Measurements from ENCODE around the gene WAPL. TPM values are rescaled to one million over a fixed set of nuclear protein-coding genes. Genes with fewer than 3 reads are reported as not detected.

The WAPL gene
- total RNA-seq, 2 donors from 2014 or later = 24.1 to 38.9 TPM

DNA sequence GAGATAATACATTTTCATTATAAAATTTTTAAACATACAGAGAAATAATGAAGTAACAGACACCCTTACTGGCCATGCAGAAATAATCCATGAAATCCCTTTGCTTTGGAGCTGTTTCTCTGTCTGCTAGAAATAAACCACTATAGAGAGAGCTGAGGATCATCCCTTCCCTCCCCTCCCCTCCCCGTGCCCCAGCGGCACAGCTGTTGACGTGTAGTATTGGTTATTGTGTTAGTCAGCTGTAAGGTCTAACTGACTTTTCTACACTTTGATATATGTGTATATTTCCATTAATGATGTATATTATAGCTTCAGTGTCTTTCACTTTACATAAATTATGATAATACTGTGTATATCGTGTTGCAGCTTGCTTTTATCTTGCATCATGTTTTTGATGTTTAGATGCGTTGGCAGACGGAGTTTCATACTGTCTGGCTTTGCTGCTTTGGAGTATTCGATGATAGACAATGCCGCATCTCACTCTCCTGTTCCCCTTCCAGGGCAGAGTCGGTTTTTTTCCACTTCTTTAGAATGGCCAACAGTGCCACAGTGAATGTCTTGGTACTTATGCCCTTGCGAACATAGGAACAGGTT, 127.6 kb downstream of the WAPL start:
- no peaks in the 10 kb centered on the region for H3K27me3 ChIP-seq
- no peak for DNase-seq
- H3K27ac ChIP-seq = no peak overlapping the region
- H3K4me3 ChIP-seq = no peak overlapping the region
- no peaks in the 10 kb centered on the region for H3K9me3 ChIP-seq
- TF ChIP-seq, protein P1, sequence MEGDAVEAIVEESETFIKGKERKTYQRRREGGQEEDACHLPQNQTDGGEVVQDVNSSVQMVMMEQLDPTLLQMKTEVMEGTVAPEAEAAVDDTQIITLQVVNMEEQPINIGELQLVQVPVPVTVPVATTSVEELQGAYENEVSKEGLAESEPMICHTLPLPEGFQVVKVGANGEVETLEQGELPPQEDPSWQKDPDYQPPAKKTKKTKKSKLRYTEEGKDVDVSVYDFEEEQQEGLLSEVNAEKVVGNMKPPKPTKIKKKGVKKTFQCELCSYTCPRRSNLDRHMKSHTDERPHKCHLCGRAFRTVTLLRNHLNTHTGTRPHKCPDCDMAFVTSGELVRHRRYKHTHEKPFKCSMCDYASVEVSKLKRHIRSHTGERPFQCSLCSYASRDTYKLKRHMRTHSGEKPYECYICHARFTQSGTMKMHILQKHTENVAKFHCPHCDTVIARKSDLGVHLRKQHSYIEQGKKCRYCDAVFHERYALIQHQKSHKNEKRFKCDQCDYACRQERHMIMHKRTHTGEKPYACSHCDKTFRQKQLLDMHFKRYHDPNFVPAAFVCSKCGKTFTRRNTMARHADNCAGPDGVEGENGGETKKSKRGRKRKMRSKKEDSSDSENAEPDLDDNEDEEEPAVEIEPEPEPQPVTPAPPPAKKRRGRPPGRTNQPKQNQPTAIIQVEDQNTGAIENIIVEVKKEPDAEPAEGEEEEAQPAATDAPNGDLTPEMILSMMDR (IDR thresholded peaks at IDR 0.05) = no peak
- TF ChIP-seq POLR2A (IDR thresholded peaks at IDR 0.05) = no peak
- 60 to 66% methylated on average over 10 of the region's 10 CpGs for WGBS, 2 donors
- intact Hi-C loops (cut with DNase I) = loop anchor here (5.0 kb wide), 1 partner anchor 188 kb away; no protein-coding TSS in a partner anchor
- no peak for ATAC-seq
- peaks cover 10% of the 10 kb centered on the region for H3K4me1 ChIP-seq
- H3K36me3 ChIP-seq (replicated peaks in 1 of 2; ENCODE audit: insufficient read depth in 1 of 2, low read depth in 2 of 2) = no peaks in the 10 kb centered on the region

DNA sequence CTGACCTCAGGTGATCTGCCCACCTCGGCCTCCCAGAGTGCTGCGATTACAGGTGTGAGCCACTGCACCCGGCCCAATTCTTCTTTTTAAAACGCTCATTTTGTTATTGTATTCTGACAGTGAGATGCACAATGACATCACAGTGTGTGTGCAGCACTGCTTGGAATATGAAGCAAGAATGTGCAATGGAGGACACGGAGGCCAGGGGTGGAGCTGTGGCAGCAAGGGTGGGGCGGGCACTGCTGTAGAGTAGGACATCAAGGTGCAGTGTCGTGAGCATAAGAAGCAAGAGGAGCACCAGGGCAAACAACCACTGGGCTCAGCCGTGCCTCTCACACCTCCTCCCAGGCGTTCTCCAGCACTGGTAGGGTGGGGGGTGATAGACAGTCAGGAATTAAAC, 128.2 kb downstream of the WAPL start:
- no peak overlapping the region for H3K27ac ChIP-seq
- H3K27me3 ChIP-seq = no peaks in the 10 kb centered on the region
- peaks cover 11% of the 10 kb centered on the region for H3K4me1 ChIP-seq
- H3K9me3 ChIP-seq = no peaks in the 10 kb centered on the region
- no peaks in the 10 kb centered on the region for H3K36me3 ChIP-seq (replicated peaks in 1 of 2; ENCODE audit: insufficient read depth in 1 of 2, low read depth in 2 of 2)
- 70 to 75% methylated on average over 9 of the region's 9 CpGs for WGBS, 2 donors
- DNase-seq (no peak), ATAC-seq (no peak)
- no peak for TF ChIP-seq POLR2A (IDR thresholded peaks at IDR 0.05)
- TF ChIP-seq, protein P1 (IDR thresholded peaks at IDR 0.05) = no peak
- intact Hi-C loops (cut with DNase I) = loop anchor here (5.0 kb wide), 1 partner anchor 189 kb away; no protein-coding TSS in a partner anchor
- no peak overlapping the region for H3K4me3 ChIP-seq

DNA sequence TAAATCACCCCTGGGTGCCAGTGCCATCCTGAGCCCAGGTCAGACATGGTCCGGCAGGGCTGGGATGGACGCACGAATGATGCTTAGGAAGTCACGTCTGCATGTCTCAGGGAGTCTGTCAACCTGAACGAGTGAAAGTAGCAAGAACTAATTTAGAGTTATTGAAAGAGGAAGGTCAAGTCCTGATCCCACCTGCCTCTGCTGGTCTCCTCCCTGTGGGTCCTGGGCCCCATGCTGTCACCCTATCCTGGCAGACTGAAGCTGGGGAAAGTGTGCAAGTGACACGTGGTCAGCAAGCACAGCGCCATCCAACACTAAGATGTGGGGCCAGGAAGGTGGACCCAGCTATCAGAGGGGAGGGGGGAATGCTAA, 128.9 kb downstream of the WAPL start:
- ATAC-seq (no peak), DNase-seq (no peak)
- Histone ChIP-seq H3K27me3 (no peaks in the 10 kb centered on the region), H3K4me1 (peaks cover 11% of the 10 kb centered on the region), H3K36me3 (replicated peaks in 1 of 2; ENCODE audit: insufficient read depth in 1 of 2, low read depth in 2 of 2) (no peaks in the 10 kb centered on the region), H3K27ac (no peak overlapping the region), H3K9me3 (no peaks in the 10 kb centered on the region), H3K4me3 (no peak overlapping the region)
- 67 to 88% methylated on average over 7 of the region's 7 CpGs for WGBS, 2 donors
- intact Hi-C loops (cut with DNase I) = loop anchor here (5.0 kb wide), 1 partner anchor 190 kb away; no protein-coding TSS in a partner anchor
- TF ChIP-seq, protein P1 (IDR thresholded peaks at IDR 0.05) = no peak
- no peak for TF ChIP-seq POLR2A (IDR thresholded peaks at IDR 0.05)

DNA sequence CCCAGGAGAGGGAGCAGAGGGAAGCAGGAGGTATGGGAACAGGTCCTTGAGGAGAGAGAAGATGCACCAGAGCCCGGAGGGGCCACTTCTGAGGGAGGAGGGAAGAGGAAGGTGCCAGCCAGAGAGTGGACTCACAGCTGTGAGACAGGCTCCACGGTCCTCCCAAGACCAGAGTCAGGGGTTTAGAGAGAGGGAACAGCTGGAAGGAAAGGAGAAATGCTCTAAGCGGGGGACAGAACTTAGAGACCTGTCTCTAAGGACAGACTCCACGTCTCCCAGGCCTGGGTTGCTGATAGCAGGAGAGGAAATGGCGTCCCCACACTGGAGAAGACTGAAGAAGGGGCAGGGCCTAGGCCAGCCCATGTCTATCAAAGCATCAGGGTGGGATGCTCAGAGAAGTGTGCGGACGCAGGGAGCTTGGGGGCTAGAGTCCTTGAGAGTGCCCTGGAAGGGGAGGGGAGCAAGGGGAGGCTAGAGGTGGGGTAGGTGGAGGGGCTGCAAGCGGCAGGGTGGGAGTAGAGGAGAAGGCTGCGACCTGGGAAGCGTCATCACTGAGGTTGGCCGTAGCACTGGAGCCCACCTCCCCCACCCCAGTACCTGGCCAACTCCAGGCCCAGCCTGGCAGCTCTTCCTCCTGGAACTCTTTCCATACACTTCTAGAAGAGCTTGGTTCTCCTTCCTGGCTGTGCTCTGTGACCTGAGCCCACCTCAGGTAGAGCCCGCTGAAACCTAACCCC, 129.4 kb downstream of the WAPL start:
- H3K9me3 ChIP-seq = no peaks in the 10 kb centered on the region
- DNase-seq (no peak), ATAC-seq (no peak)
- no peaks in the 10 kb centered on the region for H3K27me3 ChIP-seq
- no peak overlapping the region for H3K4me3 ChIP-seq
- TF ChIP-seq POLR2A (IDR thresholded peaks at IDR 0.05) = no peak
- TF ChIP-seq, protein P1 (IDR thresholded peaks at IDR 0.05) = no peak
- 72 to 74% methylated on average over 12 of the region's 12 CpGs for WGBS, 2 donors
- peaks cover 11% of the 10 kb centered on the region for H3K4me1 ChIP-seq
- intact Hi-C loops (cut with DNase I) = loop anchor here (5.0 kb wide), 1 partner anchor 190 kb away; no protein-coding TSS in a partner anchor
- H3K27ac ChIP-seq = no peak overlapping the region
- no peaks in the 10 kb centered on the region for H3K36me3 ChIP-seq (replicated peaks in 1 of 2; ENCODE audit: insufficient read depth in 1 of 2, low read depth in 2 of 2)
